ENCODE data around the gene SEMA5B. TPM values are rescaled to one million over a fixed set of nuclear protein-coding genes. Genes with fewer than 3 reads are reported as not detected.

The SEMA5B gene
- polyA plus RNA-seq, 1 donor (not counting 4 experiments of a cell fraction or from before 2014, with no cell fraction given), result 0.04 TPM

- Histone ChIP-seq H3K36me3 (ENCODE audit: control insufficient read depth in 2 of 2, extremely low read depth in 1 of 2, insufficient read depth in 2 of 2, low read length in 2 of 2) (no peaks in the 10 kb centered on the region), H3K27me3 (ENCODE audit: control insufficient read depth, extremely low read depth, insufficient read depth, low read length) (peaks cover 23% of the 10 kb centered on the region), H3K4me3 (ENCODE audit: control insufficient read depth in 2 of 3, extremely low read depth in 1 of 3, insufficient read depth in 2 of 3, low read depth in 1 of 3, low read length in 3 of 3) (no peak overlapping the region), H3K4me1 (ENCODE audit: control insufficient read depth, extremely low read depth, insufficient read depth, low read length) (no peaks in the 10 kb centered on the region), H3K9me3 (ENCODE audit: control insufficient read depth, low read depth, low read length) (no peaks in the 10 kb centered on the region), H2AFZ (ENCODE audit: control insufficient read depth, low read length) (no peak overlapping the region), H3K4me2 (ENCODE audit: control insufficient read depth, extremely low read depth, insufficient read depth, low read depth, low read length) (no peak overlapping the region), H3K9ac (ENCODE audit: control insufficient read depth, extremely low read depth, insufficient read depth, low read length) (no peak overlapping the region), H3K79me2 (ENCODE audit: control insufficient read depth, insufficient read depth, low read length) (no peaks in the 10 kb centered on the region), H3K9me1 (ENCODE audit: control insufficient read depth, extremely low read depth, insufficient read depth, low read length) (no peaks in the 10 kb centered on the region), H4K20me1 (ENCODE audit: control insufficient read depth, extremely low read depth, insufficient read depth, low read length) (no peaks in the 10 kb centered on the region), H3K27ac (ENCODE audit: control insufficient read depth, insufficient read depth, low read length) (no peak overlapping the region)
- TF ChIP-seq, protein P1, sequence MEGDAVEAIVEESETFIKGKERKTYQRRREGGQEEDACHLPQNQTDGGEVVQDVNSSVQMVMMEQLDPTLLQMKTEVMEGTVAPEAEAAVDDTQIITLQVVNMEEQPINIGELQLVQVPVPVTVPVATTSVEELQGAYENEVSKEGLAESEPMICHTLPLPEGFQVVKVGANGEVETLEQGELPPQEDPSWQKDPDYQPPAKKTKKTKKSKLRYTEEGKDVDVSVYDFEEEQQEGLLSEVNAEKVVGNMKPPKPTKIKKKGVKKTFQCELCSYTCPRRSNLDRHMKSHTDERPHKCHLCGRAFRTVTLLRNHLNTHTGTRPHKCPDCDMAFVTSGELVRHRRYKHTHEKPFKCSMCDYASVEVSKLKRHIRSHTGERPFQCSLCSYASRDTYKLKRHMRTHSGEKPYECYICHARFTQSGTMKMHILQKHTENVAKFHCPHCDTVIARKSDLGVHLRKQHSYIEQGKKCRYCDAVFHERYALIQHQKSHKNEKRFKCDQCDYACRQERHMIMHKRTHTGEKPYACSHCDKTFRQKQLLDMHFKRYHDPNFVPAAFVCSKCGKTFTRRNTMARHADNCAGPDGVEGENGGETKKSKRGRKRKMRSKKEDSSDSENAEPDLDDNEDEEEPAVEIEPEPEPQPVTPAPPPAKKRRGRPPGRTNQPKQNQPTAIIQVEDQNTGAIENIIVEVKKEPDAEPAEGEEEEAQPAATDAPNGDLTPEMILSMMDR (optimal IDR thresholded peaks at IDR 0.05 in 1 of 3, IDR thresholded peaks at IDR 0.05 in 1 of 3, conservative IDR thresholded peaks at IDR 0.05 in 1 of 3; ENCODE audit: extremely low read depth in 1 of 3, insufficient read depth in 2 of 3, low read length in 3 of 3), result no peak
- no peak for TF ChIP-seq EZH2 (IDR thresholded peaks at IDR 0.05; ENCODE audit: low read length)
- DNase-seq (ENCODE audit: low read depth, low spot score), result no peak
- FAIRE-seq, result no peak
- dilution Hi-C loops (cut with MboI; ENCODE audit: extremely low pct_ligation_motif_present, low sequenced_read_pairs), result no loop called here
Observed at GRCh38 chr3:123002100-123002748, 25.3 kb downstream of the SEMA5B start.

DNA sequence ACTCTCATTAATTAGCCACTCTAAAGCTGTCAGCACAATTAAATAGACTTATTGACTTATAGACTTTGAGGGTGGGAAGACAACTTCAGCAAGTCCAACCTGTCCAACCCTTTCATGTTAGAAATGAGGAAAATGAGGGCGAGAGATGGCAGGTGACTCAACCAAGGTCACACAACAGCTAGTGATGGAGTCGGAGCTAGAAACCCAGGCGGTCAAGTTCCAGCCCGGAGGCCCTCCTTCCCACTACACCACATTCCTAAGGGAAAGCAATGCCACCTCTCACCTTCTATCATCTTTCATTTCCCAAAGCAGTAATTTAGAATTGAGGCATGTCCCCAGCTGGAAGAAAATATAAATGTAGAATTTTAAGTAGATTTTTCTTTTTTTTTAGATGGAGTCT lies 28.7 kb downstream of the SEMA5B start:
- Histone ChIP-seq H3K36me3 (ENCODE audit: control insufficient read depth in 2 of 2, extremely low read depth in 1 of 2, insufficient read depth in 2 of 2, low read length in 2 of 2) (no peaks in the 10 kb centered on the region), H3K4me2 (ENCODE audit: control insufficient read depth, extremely low read depth, insufficient read depth, low read depth, low read length) (no peak overlapping the region), H4K20me1 (ENCODE audit: control insufficient read depth, extremely low read depth, insufficient read depth, low read length) (no peaks in the 10 kb centered on the region), H2AFZ (ENCODE audit: control insufficient read depth, low read length) (no peak overlapping the region), H3K27me3 (ENCODE audit: control insufficient read depth, extremely low read depth, insufficient read depth, low read length) (peaks cover 40% of the 10 kb centered on the region), H3K9me3 (ENCODE audit: control insufficient read depth, low read depth, low read length) (no peaks in the 10 kb centered on the region), H3K9ac (ENCODE audit: control insufficient read depth, extremely low read depth, insufficient read depth, low read length) (no peak overlapping the region), H3K4me3 (ENCODE audit: control insufficient read depth in 2 of 3, extremely low read depth in 1 of 3, insufficient read depth in 2 of 3, low read depth in 1 of 3, low read length in 3 of 3) (no peak overlapping the region), H3K9me1 (ENCODE audit: control insufficient read depth, extremely low read depth, insufficient read depth, low read length) (no peaks in the 10 kb centered on the region), H3K27ac (ENCODE audit: control insufficient read depth, insufficient read depth, low read length) (no peak overlapping the region), H3K4me1 (ENCODE audit: control insufficient read depth, extremely low read depth, insufficient read depth, low read length) (no peaks in the 10 kb centered on the region), H3K79me2 (ENCODE audit: control insufficient read depth, insufficient read depth, low read length) (no peaks in the 10 kb centered on the region)
- dilution Hi-C loops (cut with MboI; ENCODE audit: extremely low pct_ligation_motif_present, low sequenced_read_pairs), result no loop called here
- FAIRE-seq (no peak), DNase-seq (ENCODE audit: low read depth, low spot score) (no peak)
- TF ChIP-seq, protein P1 (optimal IDR thresholded peaks at IDR 0.05 in 1 of 3, IDR thresholded peaks at IDR 0.05 in 1 of 3, conservative IDR thresholded peaks at IDR 0.05 in 1 of 3; ENCODE audit: extremely low read depth in 1 of 3, insufficient read depth in 2 of 3, low read length in 3 of 3), result no peak
- TF ChIP-seq EZH2 (IDR thresholded peaks at IDR 0.05; ENCODE audit: low read length), result no peak
